HepG2 (cell line): Measurements from ENCODE around the gene KCNAB3. TPM values are rescaled to one million over a fixed set of nuclear protein-coding genes. Genes with fewer than 3 reads are reported as not detected.

Experiments used
- CHD4 ChIP-seq: fragments of 200-600 bp; sonication (generic); IDR thresholded peaks from 2 replicates; pipeline ENCODE4 v1.7.0; 2017; ENCODE audit warnings: mild to moderate bottlenecking, low read length, borderline replicate concordance
- ETS1 ChIP-seq: sonication (generic); formaldehyde crosslinking; IDR thresholded peaks from 2 replicates; pipeline ENCODE4 v1.4.0; 2020; ENCODE audit warnings: missing genetic modification reagents
- MTF1 ChIP-seq: sonication (generic); formaldehyde crosslinking; IDR thresholded peaks from 2 replicates; pipeline ENCODE4 v1.5.0; 2020; ENCODE audit warnings: missing genetic modification reagents
- TEAD2 ChIP-seq: sonication (generic); formaldehyde crosslinking; IDR thresholded peaks from 2 replicates; pipeline ENCODE4 v1.9.0; 2021; ENCODE audit warnings: missing genetic modification reagents
- TFE3 ChIP-seq: IDR thresholded peaks from 2 replicates; pipeline ENCODE4 v1.6.1; 2016
- THAP7 ChIP-seq: sonication (generic); formaldehyde crosslinking; IDR thresholded peaks from 2 replicates; pipeline ENCODE4 v1.8.1; 2023; ENCODE audit warnings: mild to moderate bottlenecking, missing genetic modification reagents
- TIGD3 ChIP-seq: sonication (generic); formaldehyde crosslinking; IDR thresholded peaks from 2 replicates; pipeline ENCODE4 v1.5.1; 2020; ENCODE audit warnings: mild to moderate bottlenecking, missing genetic modification reagents, borderline replicate concordance
- XRCC5 ChIP-seq: fragments of 200-400 bp; formaldehyde crosslinking; optimal IDR thresholded peaks from 2 replicates; pipeline ENCODE3; 2017; ENCODE audit warnings: mild to moderate bottlenecking, low read length
- ZBTB26 ChIP-seq: IDR thresholded peaks from 2 replicates; pipeline ENCODE4 v1.6.1; 2016; ENCODE audit warnings: missing compliant biosample characterization, missing genetic modification reagents, borderline replicate concordance
- ZFP90 ChIP-seq: sonication (generic); formaldehyde crosslinking; IDR thresholded peaks from 2 replicates; pipeline ENCODE4 v1.8.0; 2022; ENCODE audit warnings: missing genetic modification reagents, mild to moderate bottlenecking, inconsistent platforms, borderline replicate concordance
- ZFY ChIP-seq: sonication (generic); formaldehyde crosslinking; IDR thresholded peaks from 2 replicates; pipeline ENCODE4 v1.4.0; 2020; ENCODE audit warnings: missing genetic modification reagents
- ZNF10 ChIP-seq: sonication (generic); formaldehyde crosslinking; IDR thresholded peaks from 2 replicates; pipeline ENCODE4 v1.4.0; 2020; ENCODE audit warnings: mild to moderate bottlenecking, low read depth, missing genetic modification reagents, borderline replicate concordance
- ZNF160 ChIP-seq: sonication (generic); formaldehyde crosslinking; IDR thresholded peaks from 2 replicates; pipeline ENCODE4 v1.8.0; 2022; ENCODE audit warnings: mild to moderate bottlenecking, inconsistent platforms, missing genetic modification reagents
- ZNF24 ChIP-seq: fragments of 450-650 bp; IDR thresholded peaks from 2 replicates; pipeline ENCODE4 v1.6.1; 2017; ENCODE audit warnings: antibody characterized with exemption, mild to moderate bottlenecking
- ZNF275 ChIP-seq: sonication (generic); formaldehyde crosslinking; IDR thresholded peaks from 2 replicates; pipeline ENCODE4 v1.8.0; 2022; ENCODE audit warnings: missing genetic modification reagents, mild to moderate bottlenecking, inconsistent platforms, borderline replicate concordance
- ZNF292 ChIP-seq: sonication (generic); formaldehyde crosslinking; IDR thresholded peaks from 2 replicates; pipeline ENCODE4 v1.8.1; 2022; ENCODE audit warnings: mild to moderate bottlenecking, low read depth, missing genetic modification reagents, borderline replicate concordance
- ZNF3 ChIP-seq: IDR thresholded peaks from 2 replicates; pipeline ENCODE4 v1.7.0; 2017; ENCODE audit warnings: inconsistent platforms
- ZNF496 ChIP-seq: sonication (generic); formaldehyde crosslinking; IDR thresholded peaks from 2 replicates; pipeline ENCODE4 v1.8.1; 2023; ENCODE audit warnings: mild to moderate bottlenecking, moderate library complexity, missing genetic modification reagents; ENCODE audit not compliant: insufficient replicate concordance
- ZNF557 ChIP-seq: sonication (generic); formaldehyde crosslinking; IDR thresholded peaks from 2 replicates; pipeline ENCODE4 v1.4.0; 2020; ENCODE audit warnings: missing genetic modification reagents
- ZNF703 ChIP-seq: sonication (generic); formaldehyde crosslinking; IDR thresholded peaks from 2 replicates; pipeline ENCODE4 v1.5.1; 2020; ENCODE audit warnings: missing genetic modification reagents, mild to moderate bottlenecking, moderate library complexity, borderline replicate concordance
- ZNF782 ChIP-seq: sonication (generic); formaldehyde crosslinking; IDR thresholded peaks from 2 replicates; pipeline ENCODE4 v1.4.0; 2020; ENCODE audit warnings: missing genetic modification reagents, mild to moderate bottlenecking, borderline replicate concordance
- ZNF839 ChIP-seq: sonication (generic); formaldehyde crosslinking; IDR thresholded peaks from 2 replicates; pipeline ENCODE4 v1.4.0; 2020; ENCODE audit warnings: missing genetic modification reagents, mild to moderate bottlenecking, borderline replicate concordance
- ZNF891 ChIP-seq: sonication (generic); formaldehyde crosslinking; IDR thresholded peaks from 2 replicates; pipeline ENCODE4 v1.5.0; 2020; ENCODE audit warnings: mild to moderate bottlenecking, missing genetic modification reagents
- polyA plus RNA-seq, 8 experiments: library from polyadenylated mRNA; depleted of rRNA in 3 of 8; stranded (reverse) in 7 of 8; unstranded in 1 of 8; fragments of >200 nt; fragmentation: Illumina TruSeq in 4 of 8; extraction: Trizol in 4 of 8; gene quantifications; 2 replicates each; pipeline versions ENCODE4 v1.2.1 to v1.2.3, GENCODE V29; 2011 to 2016; ENCODE audit warnings: low read depth in 4 of 8, missing spikeins in 1 of 8, mixed read lengths in 1 of 8; ENCODE audit not compliant: insufficient read depth in 1 of 8
- total RNA-seq, 5 experiments: library from RNA; depleted of rRNA; stranded (reverse); fragments of >200 nt; fragmentation: Illumina TruSeq; extraction: Trizol; gene quantifications; 2 replicates each; pipeline ENCODE4 v1.2.3, GENCODE V29; 2016; ENCODE audit warnings: low read depth in 1 of 5

Gene KCNAB3
- total and polyA plus RNA-seq, 2 of the 13 experiments (the other 11 are each of a cell fraction or from before 2014, with no cell fraction given): 0.29 to 0.88 TPM

GRCh38 chr17:7888184-7888920 lies 41.3 kb downstream of the KCNAB3 start, which contains the start of gene CHD3 (continued):
- TF ChIP-seq ZNF24 (no peak), ZNF275 (CRISPR knock-in tag) (no peak), XRCC5 (no peak), ZFY (CRISPR knock-in tag) (no peak), THAP7 (CRISPR knock-in tag) (no peak), ZFP90 (CRISPR knock-in tag) (no peak), ZNF3 (CRISPR knock-in tag) (no peak), TFE3 (CRISPR knock-in tag) (no peak), ZNF891 (CRISPR knock-in tag) (no peak), ZNF10 (CRISPR knock-in tag) (no peak), ZNF160 (CRISPR knock-in tag) (no peak), ZNF557 (no peak), CHD4 (no peak), ZNF496 (CRISPR knock-in tag) (no peak), ZNF292 (CRISPR knock-in tag) (no peak), ZBTB26 (CRISPR knock-in tag) (no peak), TEAD2 (CRISPR knock-in tag) (no peak), TIGD3 (CRISPR knock-in tag) (no peak), ETS1 (CRISPR knock-in tag) (no peak), ZNF703 (CRISPR knock-in tag) (0 out of 2 replicates have a peak, but pooled peaks have one; percentile 26), ZNF839 (0 out of 2 replicates have a peak, but pooled peaks have one; percentile 58), ZNF782 (CRISPR knock-in tag) (no peak), MTF1 (CRISPR knock-in tag) (no peak)
